ENCODE data around the gene SRSF5. TPM values are rescaled to one million over a fixed set of nuclear protein-coding genes. Genes with fewer than 3 reads are reported as not detected.
"Not testable (repeated sequence)": the region's sequence is repeated elsewhere in the genome, so short reads cannot be mapped to it uniquely, and the experiment has no call there.

SRSF5 gene
- total RNA-seq: 103 and 130 TPM in 2 replicates

DNA sequence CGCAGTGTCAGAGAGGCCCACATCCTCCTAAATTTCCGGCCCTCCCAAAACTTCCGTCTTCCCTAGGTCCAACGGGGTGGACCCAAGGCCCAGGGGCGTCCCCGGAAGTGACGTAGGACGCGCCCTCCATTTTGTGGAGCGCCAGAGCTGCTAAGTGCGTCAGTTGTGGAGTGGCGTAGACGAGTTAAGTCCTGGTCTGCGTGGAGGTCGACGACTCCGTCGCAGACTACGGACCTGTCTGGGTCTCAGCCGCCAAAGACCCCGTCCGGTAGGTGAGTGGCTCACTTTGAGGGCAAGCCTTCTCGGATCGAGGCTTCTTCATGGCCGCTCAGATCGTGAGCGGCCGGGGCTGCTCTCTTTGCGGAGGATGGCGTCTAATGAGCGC lies at the start of gene SRSF5:
TSS of gene SRSF5 (plus strand) at position 159 of the 385 bp plus-strand sequence. CDS start 1,015 bp downstream, outside the sequence.
- TF ChIP-seq, protein P1, sequence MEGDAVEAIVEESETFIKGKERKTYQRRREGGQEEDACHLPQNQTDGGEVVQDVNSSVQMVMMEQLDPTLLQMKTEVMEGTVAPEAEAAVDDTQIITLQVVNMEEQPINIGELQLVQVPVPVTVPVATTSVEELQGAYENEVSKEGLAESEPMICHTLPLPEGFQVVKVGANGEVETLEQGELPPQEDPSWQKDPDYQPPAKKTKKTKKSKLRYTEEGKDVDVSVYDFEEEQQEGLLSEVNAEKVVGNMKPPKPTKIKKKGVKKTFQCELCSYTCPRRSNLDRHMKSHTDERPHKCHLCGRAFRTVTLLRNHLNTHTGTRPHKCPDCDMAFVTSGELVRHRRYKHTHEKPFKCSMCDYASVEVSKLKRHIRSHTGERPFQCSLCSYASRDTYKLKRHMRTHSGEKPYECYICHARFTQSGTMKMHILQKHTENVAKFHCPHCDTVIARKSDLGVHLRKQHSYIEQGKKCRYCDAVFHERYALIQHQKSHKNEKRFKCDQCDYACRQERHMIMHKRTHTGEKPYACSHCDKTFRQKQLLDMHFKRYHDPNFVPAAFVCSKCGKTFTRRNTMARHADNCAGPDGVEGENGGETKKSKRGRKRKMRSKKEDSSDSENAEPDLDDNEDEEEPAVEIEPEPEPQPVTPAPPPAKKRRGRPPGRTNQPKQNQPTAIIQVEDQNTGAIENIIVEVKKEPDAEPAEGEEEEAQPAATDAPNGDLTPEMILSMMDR (IDR thresholded peaks at IDR 0.05; ENCODE audit: insufficient read depth, low read length, poor library complexity, severe bottlenecking): no peak
- Histone ChIP-seq H3K27me3 (ENCODE audit: control insufficient read depth, insufficient read depth, low read length) (no peaks in the 10 kb centered on the region), H3K4me3 (ENCODE audit: low read depth, low read length) (peak within 1 kb of the TSS; percentile 86), H3K36me3 (ENCODE audit: control insufficient read depth, insufficient read depth, low read length) (peaks cover 5% of the 10 kb centered on the region)
- peak; percentile 79 for DNase-seq (ENCODE audit: low read depth)

DNA sequence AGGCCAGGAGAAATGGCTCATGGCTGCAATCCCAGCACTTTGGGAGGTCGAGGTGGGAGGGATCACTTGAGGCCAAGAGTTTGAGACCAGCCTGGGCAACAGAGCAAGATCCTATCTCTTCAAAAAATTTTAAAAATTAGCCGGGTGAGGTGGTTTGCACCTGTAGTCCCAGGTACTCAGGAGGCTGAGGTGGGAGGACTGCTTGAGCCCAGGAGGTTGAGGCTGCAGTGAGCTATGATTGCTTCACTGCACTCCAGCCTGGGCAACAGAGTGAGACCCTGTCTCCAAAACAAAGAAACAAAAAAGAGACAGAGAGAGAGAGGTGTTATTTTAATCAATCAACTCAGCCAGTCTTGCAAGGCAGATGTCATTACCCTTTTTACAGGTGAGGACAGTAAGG lies 48.3 kb upstream of the SRSF5 start:
- H3K27me3 ChIP-seq (ENCODE audit: control insufficient read depth, insufficient read depth, low read length); H3K4me3 ChIP-seq (ENCODE audit: low read depth, low read length); DNase-seq (ENCODE audit: low read depth); H3K36me3 ChIP-seq (ENCODE audit: control insufficient read depth, insufficient read depth, low read length): not testable (repeated sequence)

DNA sequence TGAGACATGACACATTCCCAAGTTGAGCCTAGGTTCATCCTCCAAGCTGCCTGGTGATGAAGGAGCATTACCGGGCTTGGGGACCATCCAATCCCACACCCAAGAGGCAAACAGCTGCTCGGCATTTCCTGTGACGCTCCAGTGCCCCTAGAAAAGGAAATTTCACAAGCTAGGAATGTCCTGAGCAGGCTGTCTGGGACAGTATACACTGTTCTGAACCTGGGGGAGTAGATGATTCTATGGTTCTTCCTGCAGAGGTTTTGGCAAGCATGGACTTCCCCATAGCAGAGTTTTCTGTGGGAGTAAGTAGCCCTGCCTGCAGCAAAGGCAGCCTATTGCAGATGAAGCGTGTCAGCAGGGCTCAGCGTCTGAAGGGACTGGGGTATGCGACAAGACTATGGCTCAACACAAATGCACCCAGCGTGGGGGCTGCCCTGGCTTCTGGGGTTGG lies 47.4 kb upstream of the SRSF5 start:
- Histone ChIP-seq H3K4me3 (ENCODE audit: low read depth, low read length) (no peak overlapping the region), H3K36me3 (ENCODE audit: control insufficient read depth, insufficient read depth, low read length) (no peaks in the 10 kb centered on the region), H3K27me3 (ENCODE audit: control insufficient read depth, insufficient read depth, low read length) (no peaks in the 10 kb centered on the region)
- TF ChIP-seq, protein P1 (IDR thresholded peaks at IDR 0.05; ENCODE audit: insufficient read depth, low read length, poor library complexity, severe bottlenecking): no peak
- peak; percentile 88 for DNase-seq (ENCODE audit: low read depth)

DNA sequence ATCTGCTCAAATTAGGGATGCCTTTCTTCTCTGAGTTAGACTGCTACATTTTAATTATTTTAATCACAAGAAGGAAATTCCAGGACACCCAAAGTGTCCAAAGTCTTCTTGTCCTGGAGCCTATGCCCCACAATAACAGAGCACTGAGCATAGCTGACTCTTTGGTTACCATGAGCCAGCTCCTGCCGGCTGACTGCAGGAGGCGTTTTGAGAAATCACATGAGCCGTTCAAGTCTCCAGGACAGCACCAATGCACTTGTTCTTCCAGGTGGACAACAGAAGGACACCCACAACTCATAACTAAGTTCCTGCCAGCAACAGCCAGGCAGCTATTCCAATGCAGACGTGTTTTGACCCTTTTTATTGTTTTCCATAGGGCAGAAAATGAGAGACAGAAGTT lies 46.0 kb upstream of the SRSF5 start:
- Histone ChIP-seq H3K36me3 (ENCODE audit: control insufficient read depth, insufficient read depth, low read length) (no peaks in the 10 kb centered on the region), H3K27me3 (ENCODE audit: control insufficient read depth, insufficient read depth, low read length) (no peaks in the 10 kb centered on the region), H3K4me3 (ENCODE audit: low read depth, low read length) (no peak overlapping the region)
- TF ChIP-seq, protein P1 (IDR thresholded peaks at IDR 0.05; ENCODE audit: insufficient read depth, low read length, poor library complexity, severe bottlenecking): no peak
- DNase-seq (ENCODE audit: low read depth): no peak

DNA sequence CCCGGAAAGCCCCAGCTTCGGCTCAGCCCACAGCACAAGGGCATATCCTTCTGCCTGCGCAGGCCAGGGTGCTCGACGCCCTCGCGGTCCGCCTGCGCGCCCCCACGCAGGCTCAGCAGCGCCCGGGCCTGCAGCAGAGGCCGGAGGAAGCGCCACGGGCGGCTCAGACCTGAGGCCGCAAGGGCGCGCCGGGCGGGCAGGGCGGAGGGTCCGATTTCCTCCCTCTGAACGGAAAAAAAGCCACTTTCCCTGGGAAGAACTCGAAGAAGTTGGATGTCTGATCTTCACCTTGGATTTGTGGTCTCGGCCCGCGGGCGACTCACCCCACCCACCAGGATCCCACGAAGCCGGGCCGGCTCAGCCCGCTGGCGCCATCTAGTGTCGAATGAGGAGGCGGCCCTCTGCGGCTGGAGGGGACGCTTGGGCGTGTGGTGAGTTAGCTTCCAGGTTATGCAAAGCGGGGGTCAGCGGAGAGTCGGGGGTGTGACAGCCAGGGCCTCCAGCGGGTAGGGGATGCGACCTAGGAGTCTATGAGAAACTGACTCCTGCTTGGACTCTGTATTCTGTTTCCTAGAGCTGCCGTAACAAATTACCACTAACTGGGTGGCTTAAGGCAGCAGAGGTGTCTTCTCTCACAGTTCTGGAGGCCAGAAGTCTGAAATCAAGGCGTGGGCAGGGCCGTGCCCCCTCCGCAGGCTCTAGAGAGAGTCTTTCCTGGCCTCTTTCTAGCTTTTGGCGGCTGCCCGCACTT lies 40.0 kb upstream of the SRSF5 start:
- no peaks in the 10 kb centered on the region for H3K27me3 ChIP-seq (ENCODE audit: control insufficient read depth, insufficient read depth, low read length)
- DNase-seq (ENCODE audit: low read depth): no peak
- no peaks in the 10 kb centered on the region for H3K36me3 ChIP-seq (ENCODE audit: control insufficient read depth, insufficient read depth, low read length)
- peak overlapping the region; percentile 7 for H3K4me3 ChIP-seq (ENCODE audit: low read depth, low read length)
- TF ChIP-seq, protein P1 (IDR thresholded peaks at IDR 0.05; ENCODE audit: insufficient read depth, low read length, poor library complexity, severe bottlenecking): peak; percentile 97

DNA sequence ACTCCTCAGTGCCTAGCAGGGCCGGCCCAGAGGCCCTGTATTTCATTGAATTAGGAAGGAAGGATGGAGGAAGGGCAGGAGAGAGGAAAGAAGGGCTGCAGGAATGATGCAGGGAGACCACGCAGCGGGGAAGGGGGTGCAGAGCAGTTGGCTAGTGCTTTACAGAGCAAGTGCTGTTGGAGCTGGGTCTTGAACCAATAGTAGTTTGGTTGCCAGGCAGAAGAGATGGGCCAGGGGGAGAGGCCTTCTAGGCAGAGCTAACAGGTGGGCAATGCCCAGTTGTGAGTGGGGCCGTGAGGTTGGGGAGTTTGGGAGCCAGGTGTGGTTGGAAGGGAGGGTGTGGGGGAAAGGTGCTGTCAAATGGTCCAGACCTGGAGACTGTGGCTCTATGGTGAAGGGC lies 39.1 kb upstream of the SRSF5 start:
- H3K36me3 ChIP-seq (ENCODE audit: control insufficient read depth, insufficient read depth, low read length): no peaks in the 10 kb centered on the region
- TF ChIP-seq, protein P1 (IDR thresholded peaks at IDR 0.05; ENCODE audit: insufficient read depth, low read length, poor library complexity, severe bottlenecking): no peak
- no peak for DNase-seq (ENCODE audit: low read depth)
- H3K27me3 ChIP-seq (ENCODE audit: control insufficient read depth, insufficient read depth, low read length): no peaks in the 10 kb centered on the region
- H3K4me3 ChIP-seq (ENCODE audit: low read depth, low read length): no peak overlapping the region

DNA sequence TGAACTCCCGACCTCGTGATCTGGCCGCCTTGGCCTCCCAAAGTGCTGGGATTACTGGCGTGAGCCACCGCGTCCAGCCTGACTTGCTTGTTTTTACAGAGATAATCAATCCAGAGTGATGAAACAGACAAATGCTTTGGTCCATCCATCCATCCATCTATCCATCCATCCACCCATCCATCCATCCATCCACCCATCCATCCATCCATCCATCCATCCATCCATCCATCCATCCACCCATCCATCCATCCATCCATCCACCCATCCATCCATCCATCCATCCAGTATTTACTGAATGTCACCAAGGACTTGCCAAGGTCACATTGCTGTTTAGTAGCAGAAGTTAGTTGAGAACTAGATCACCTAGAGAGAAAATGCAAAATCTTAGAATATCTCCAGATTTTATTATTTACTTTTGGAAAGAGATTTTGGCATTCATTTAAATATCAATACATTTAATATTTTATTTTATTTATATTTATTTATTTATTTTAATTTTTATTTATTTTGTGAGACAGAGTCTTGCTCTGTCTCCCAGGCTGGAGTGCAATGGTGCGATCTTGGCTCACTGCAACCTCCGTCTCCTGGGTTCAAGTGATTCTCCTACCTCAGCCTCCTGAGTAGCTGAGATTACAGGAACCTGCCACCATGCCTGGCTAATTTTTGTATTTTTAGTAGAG lies 34.9 kb upstream of the SRSF5 start:
- H3K4me3 ChIP-seq (ENCODE audit: low read depth, low read length): not testable (repeated sequence)

DNA sequence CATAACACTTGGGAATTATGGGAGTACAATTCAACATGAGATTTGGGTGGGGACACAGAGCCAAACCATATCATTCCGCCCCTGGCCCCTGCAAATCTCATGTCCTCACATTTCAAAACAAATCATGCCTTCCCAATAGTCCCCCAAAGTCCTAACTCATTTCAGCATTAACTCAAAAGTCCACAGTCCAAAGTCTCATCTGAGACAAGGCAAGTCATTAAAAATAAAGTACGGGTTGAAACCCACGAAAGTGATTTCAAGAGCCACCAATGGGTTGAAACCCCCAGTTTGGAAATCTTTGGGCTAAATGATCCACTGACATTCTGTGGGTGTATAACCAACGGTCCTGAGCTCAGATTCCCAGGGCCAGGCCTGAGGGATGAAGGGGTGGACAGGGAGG lies 30.5 kb upstream of the SRSF5 start:
- not testable (repeated sequence) for DNase-seq (ENCODE audit: low read depth); H3K27me3 ChIP-seq (ENCODE audit: control insufficient read depth, insufficient read depth, low read length); H3K4me3 ChIP-seq (ENCODE audit: low read depth, low read length); H3K36me3 ChIP-seq (ENCODE audit: control insufficient read depth, insufficient read depth, low read length)

More for the DNA sequence above, 34.9 kb upstream of the SRSF5 start:
- H3K36me3 ChIP-seq (ENCODE audit: control insufficient read depth, insufficient read depth, low read length); DNase-seq (ENCODE audit: low read depth); H3K27me3 ChIP-seq (ENCODE audit: control insufficient read depth, insufficient read depth, low read length): not testable (repeated sequence)

Data from kidney epithelial cell (primary cell).